HepG2 (cell line): ENCODE data around the gene FGF18. TPM values are rescaled to one million over a fixed set of nuclear protein-coding genes. Genes with fewer than 3 reads are reported as not detected.

Experiments
- ATAC-seq: fragments of 200-7000 bp; cut with Tn5 transposase; 3 replicates; pipeline ENCODE4 v1.9.1; 2020; ENCODE audit warnings: mild to moderate bottlenecking, moderate library complexity
- BruUV-seq: library from RNA; stranded (reverse); fragments of 400-500 nt; replicated peaks from 2 replicates; lab custom pipeline; 2021; lab: Mats Ljungman, UMichigan
- CTCF ChIA-PET: fragments of 300-600 bp; formaldehyde crosslinking; extraction: SDS; loops from one replicate; lab custom pipeline; 2021; ENCODE audit warnings: low total read pairs, inconsistent platforms, low intra/inter-chr PET ratio; lab: Yijun Ruan, JAX
- POLR2A ChIA-PET: fragments of 350-600 bp; sonication (Branson Sonifier 250); formaldehyde crosslinking; loops from one replicate; lab custom pipeline; 2020; ENCODE audit warnings: antibody characterized with exemption, inconsistent platforms; lab: Yijun Ruan, JAX
- DNase-seq: peaks from one replicate; pipeline ENCODE4 v3.0.0-alpha.2; 2015; ENCODE audit warnings: low spot score
- FAIRE-seq: peaks from 3 replicates; lab custom pipeline; 2011; peaks lifted over from hg19 to GRCh38; lab: Jason Lieb, UNC
- H2AFZ ChIP-seq: one replicate; pipeline ENCODE4 v1.6.1; 2011; ENCODE audit warnings: low read length, inconsistent platforms
- H3K27ac ChIP-seq: fragments of 300-600 bp; 3 replicates; pipeline ENCODE4 v1.8.0; 2011; ENCODE audit warnings: mixed run types, mild to moderate bottlenecking, mixed read lengths, low read length, inconsistent platforms; ENCODE audit not compliant: insufficient read depth; ENCODE audit errors: extremely low read length
- H3K27me3 ChIP-seq, 2 experiments: fragments of 200-600 bp in 1 of 2; 2 replicates in 1 of 2; 3 replicates in 1 of 2; pipeline versions ENCODE4 v1.6.0 to v1.8.0; 2011; ENCODE audit warnings: low read length in 2 of 2, mild to moderate bottlenecking in 2 of 2, moderate library complexity in 2 of 2, inconsistent platforms in 1 of 2; ENCODE audit not compliant: insufficient read depth in 2 of 2, control insufficient read depth in 1 of 2
- H3K36me3 ChIP-seq, 2 experiments: fragments of 200-600 bp in 1 of 2; replicated peaks in 1 of 2; 2 replicates in 1 of 2; 3 replicates in 1 of 2; pipeline versions ENCODE4 v1.5.1 to v1.8.0; 2011; ENCODE audit warnings: low read length in 2 of 2, inconsistent platforms in 1 of 2; ENCODE audit not compliant: insufficient read depth in 2 of 2, control insufficient read depth in 1 of 2
- H3K4me1 ChIP-seq: 2 replicates; pipeline ENCODE4 v1.5.1; 2012; ENCODE audit warnings: low read length, inconsistent platforms; ENCODE audit not compliant: insufficient read depth
- H3K4me2 ChIP-seq: 2 replicates; pipeline ENCODE4 v1.6.0; 2011; ENCODE audit warnings: low read depth, low read length, inconsistent platforms
- H3K4me3 ChIP-seq, 3 experiments: fragments of 200-600 bp in 1 of 3; sonication (generic), shearing (Covaris generic) in 1 of 3; replicated peaks in 1 of 3; 2 replicates each; pipeline ENCODE4 v1.5.1; 2011 to 2016; ENCODE audit warnings: low read length in 3 of 3, inconsistent platforms in 2 of 3, low read depth in 2 of 3, mild to moderate bottlenecking in 2 of 3, control low read depth in 1 of 3, mixed read lengths in 1 of 3; ENCODE audit not compliant: insufficient read depth in 1 of 3
- H3K79me2 ChIP-seq: one replicate; pipeline ENCODE4 v1.6.1; 2011; ENCODE audit warnings: low read length, inconsistent platforms; ENCODE audit not compliant: insufficient read depth
- H3K9ac ChIP-seq: 2 replicates; pipeline ENCODE4 v1.6.0; 2011; ENCODE audit warnings: mild to moderate bottlenecking, low read depth, low read length, inconsistent platforms; ENCODE audit not compliant: insufficient read depth
- H3K9me3 ChIP-seq: 2 replicates; pipeline ENCODE4 v1.5.1; 2012; ENCODE audit warnings: mild to moderate bottlenecking, low read length
- H4K20me1 ChIP-seq: 2 replicates; pipeline ENCODE4 v1.6.0; 2011; ENCODE audit warnings: inconsistent platforms, mild to moderate bottlenecking, low read length, moderate library complexity; ENCODE audit not compliant: insufficient read depth
- ARID4A ChIP-seq: sonication (generic); formaldehyde crosslinking; IDR thresholded peaks from 2 replicates; pipeline ENCODE4 v1.5.0; 2020; ENCODE audit warnings: mild to moderate bottlenecking, missing genetic modification reagents, borderline replicate concordance
- DNMT1 ChIP-seq: sonication (generic); formaldehyde crosslinking; IDR thresholded peaks from 2 replicates; pipeline ENCODE4 v1.5.1; 2020; ENCODE audit warnings: mild to moderate bottlenecking, missing genetic modification reagents
- MTF2 ChIP-seq: sonication (generic); formaldehyde crosslinking; IDR thresholded peaks from 2 replicates; pipeline ENCODE4 v1.5.0; 2020; ENCODE audit warnings: missing genetic modification reagents, borderline replicate concordance
- NR3C1 ChIP-seq: sonication (generic); formaldehyde crosslinking; IDR thresholded peaks from 2 replicates; pipeline ENCODE4 v1.4.0; 2020; ENCODE audit warnings: missing genetic modification reagents
- TBL1XR1 ChIP-seq: fragments of 150-350 bp; IDR thresholded peaks from 2 replicates; pipeline ENCODE4 v1.6.1; 2014; ENCODE audit warnings: borderline replicate concordance, low read length; ENCODE audit not compliant: partially characterized antibody
- YEATS2 ChIP-seq: sonication (generic); formaldehyde crosslinking; IDR thresholded peaks from 2 replicates; pipeline ENCODE4 v1.4.0; 2020; ENCODE audit warnings: missing genetic modification reagents, borderline replicate concordance
- ZC3H4 ChIP-seq: sonication (generic); formaldehyde crosslinking; IDR thresholded peaks from 2 replicates; pipeline ENCODE4 v1.4.0; 2020; ENCODE audit warnings: missing genetic modification reagents, borderline replicate concordance
- ZNF740 ChIP-seq: sonication (generic); formaldehyde crosslinking; IDR thresholded peaks from 2 replicates; pipeline ENCODE4 v1.4.0; 2020; ENCODE audit warnings: missing genetic modification reagents
- WGBS: methylation state at CpG from one replicate; pipeline ENCODE4 v1.1.6; 2017; ENCODE audit warnings: low lambda C conversion rate; 5-methylcytosine and 5-hydroxymethylcytosine counted together
- in situ Hi-C: cut with HindIII; loops from 2 replicates; pipeline ENCODE4 v1.10.0; 2017; ENCODE audit warnings: low pct_unique_long_range_greater_than_20kb; ENCODE audit not compliant: extremely low pct_ligation_motif_present
- intact Hi-C: fragments of 100-400 bp; cut with micrococcal nuclease; formaldehyde crosslinking; loops from one replicate; pipeline ENCODE4 v1.10.0; 2022; ENCODE audit not compliant: unreplicated experiment
- polyA plus RNA-seq, 8 experiments: library from polyadenylated mRNA; depleted of rRNA in 3 of 8; stranded (reverse) in 7 of 8; unstranded in 1 of 8; fragments of >200 nt; fragmentation: Illumina TruSeq in 4 of 8; extraction: Trizol in 4 of 8; gene quantifications; 2 replicates each; pipeline versions ENCODE4 v1.2.1 to v1.2.3, GENCODE V29; 2011 to 2016; ENCODE audit warnings: low read depth in 4 of 8, missing spikeins in 1 of 8, mixed read lengths in 1 of 8; ENCODE audit not compliant: insufficient read depth in 1 of 8
- total RNA-seq, 5 experiments: library from RNA; depleted of rRNA; stranded (reverse); fragments of >200 nt; fragmentation: Illumina TruSeq; extraction: Trizol; gene quantifications; 2 replicates each; pipeline ENCODE4 v1.2.3, GENCODE V29; 2016; ENCODE audit warnings: low read depth in 1 of 5
- TF ChIP-seq, protein P1 (sequence below): sonication (generic); formaldehyde crosslinking; IDR thresholded peaks from 2 replicates; pipeline ENCODE4 v1.9.0; 2022; ENCODE audit warnings: missing genetic modification reagents, mild to moderate bottlenecking, borderline replicate concordance
- TF ChIP-seq, protein P2 (sequence below): sonication (generic); formaldehyde crosslinking; conservative IDR thresholded peaks from 2 replicates; pipeline ENCODE4 v1.4.0; 2020; ENCODE audit warnings: missing genetic modification reagents

FGF18 gene
- total and polyA plus RNA-seq, 2 of the 13 experiments (the other 11 are each of a cell fraction or from before 2014, with no cell fraction given), result not detected

DNA sequence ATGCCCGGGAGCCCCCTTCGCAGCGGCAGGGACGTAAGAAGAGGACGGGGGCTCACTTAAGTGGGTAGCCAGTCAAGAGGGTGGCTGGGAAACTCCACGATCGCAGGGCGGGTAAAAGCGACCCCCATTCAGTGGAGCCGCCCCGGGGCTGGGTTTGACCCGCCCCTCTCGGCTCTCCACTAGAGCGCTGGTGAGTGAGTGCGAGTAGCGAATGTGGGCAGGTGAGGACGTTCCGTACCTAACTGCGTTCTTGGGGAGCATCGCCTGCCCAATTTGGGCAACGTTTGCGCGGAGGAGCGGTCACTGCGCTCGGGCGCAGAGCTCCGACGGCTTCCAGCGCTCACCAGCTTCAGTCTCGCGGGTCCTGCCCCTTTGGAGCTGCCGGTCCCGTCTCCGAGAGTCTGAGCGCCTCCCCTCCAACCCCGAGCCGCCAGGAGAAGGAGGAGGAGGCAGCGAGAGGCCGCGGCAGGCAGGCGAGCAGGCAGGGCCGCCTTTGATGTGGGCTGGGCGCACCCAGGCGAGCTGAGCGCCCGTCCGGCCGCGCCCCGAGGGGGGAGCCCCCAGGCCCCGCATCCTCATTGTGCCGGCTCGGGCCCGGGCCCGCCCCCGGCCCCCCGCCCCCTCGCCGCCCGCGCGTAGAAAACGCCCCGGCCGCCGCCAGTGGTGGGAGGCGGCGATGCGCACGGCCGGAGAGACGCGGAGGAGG, at the start of gene FGF18 (continued):
- TF ChIP-seq ZC3H4 (CRISPR knock-in tag) (no peak), MTF2 (CRISPR knock-in tag) (peak; percentile 66; the same call in 1 of the 2 replicates), TBL1XR1 (no peak)
- TF ChIP-seq, protein P1, sequence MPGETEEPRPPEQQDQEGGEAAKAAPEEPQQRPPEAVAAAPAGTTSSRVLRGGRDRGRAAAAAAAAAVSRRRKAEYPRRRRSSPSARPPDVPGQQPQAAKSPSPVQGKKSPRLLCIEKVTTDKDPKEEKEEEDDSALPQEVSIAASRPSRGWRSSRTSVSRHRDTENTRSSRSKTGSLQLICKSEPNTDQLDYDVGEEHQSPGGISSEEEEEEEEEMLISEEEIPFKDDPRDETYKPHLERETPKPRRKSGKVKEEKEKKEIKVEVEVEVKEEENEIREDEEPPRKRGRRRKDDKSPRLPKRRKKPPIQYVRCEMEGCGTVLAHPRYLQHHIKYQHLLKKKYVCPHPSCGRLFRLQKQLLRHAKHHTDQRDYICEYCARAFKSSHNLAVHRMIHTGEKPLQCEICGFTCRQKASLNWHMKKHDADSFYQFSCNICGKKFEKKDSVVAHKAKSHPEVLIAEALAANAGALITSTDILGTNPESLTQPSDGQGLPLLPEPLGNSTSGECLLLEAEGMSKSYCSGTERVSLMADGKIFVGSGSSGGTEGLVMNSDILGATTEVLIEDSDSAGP (CRISPR knock-in tag), result peak; percentile 39; the same call in 1 of the 2 replicates

DNA sequence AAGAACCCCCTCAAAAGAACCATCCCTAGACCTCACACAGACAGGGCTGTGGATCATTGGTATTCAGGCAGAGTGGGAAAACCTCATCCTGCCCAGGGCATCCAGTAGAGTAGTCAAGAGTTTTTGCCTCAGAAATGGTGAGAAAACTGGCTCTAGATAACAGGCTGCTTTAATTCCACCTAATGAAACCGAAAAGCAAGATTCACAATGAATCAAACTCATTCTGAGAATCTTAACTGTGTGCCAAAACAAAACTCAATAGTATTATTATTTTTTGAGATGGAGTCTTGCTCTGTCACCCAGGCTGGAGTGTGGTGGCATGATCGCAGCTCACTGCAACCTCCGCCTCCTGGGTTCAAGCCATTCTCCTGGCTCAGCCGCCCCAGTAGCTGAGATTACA, 49.5 kb upstream of the FGF18 start:
- Histone ChIP-seq H3K4me2 (no peak overlapping the region), H3K27ac (no peak overlapping the region), H3K36me3 (no peaks in the 10 kb centered on the region), H4K20me1 (no peaks in the 10 kb centered on the region), H3K4me3 (no peak overlapping the region), H3K9ac (no peak overlapping the region), H3K79me2 (no peaks in the 10 kb centered on the region), H3K27me3 (peaks cover 0 to 4% of the 10 kb centered on the region in 2 experiments; a peak in 2 of 5 replicates), H3K4me1 (no peaks in the 10 kb centered on the region), H3K9me3 (no peaks in the 10 kb centered on the region), H2AFZ (no peak overlapping the region)
- ATAC-seq, result no peak
- in situ Hi-C loops (no loop called here), intact Hi-C loops (no loop called here)
- no TSS peak for BruUV-seq
- ChIA-PET POLR2A (interaction anchor here (0.6 kb wide), 1 partner anchor 17 kb away, joined by 3 read pairs; no protein-coding TSS in a partner anchor), CTCF (no interaction called here)
- WGBS, result 58% methylated on average over 4 of the region's 4 CpGs
- DNase-seq, result no peak
- no peak for FAIRE-seq
- no peak for TF ChIP-seq ZNF740 (CRISPR knock-in tag)
- TF ChIP-seq ARID4A, result no peak
- TF ChIP-seq YEATS2 (CRISPR knock-in tag), result no peak
- TF ChIP-seq DNMT1 (CRISPR knock-in tag), result no peak
- TF ChIP-seq NR3C1, result no peak
- TF ChIP-seq, protein P2, sequence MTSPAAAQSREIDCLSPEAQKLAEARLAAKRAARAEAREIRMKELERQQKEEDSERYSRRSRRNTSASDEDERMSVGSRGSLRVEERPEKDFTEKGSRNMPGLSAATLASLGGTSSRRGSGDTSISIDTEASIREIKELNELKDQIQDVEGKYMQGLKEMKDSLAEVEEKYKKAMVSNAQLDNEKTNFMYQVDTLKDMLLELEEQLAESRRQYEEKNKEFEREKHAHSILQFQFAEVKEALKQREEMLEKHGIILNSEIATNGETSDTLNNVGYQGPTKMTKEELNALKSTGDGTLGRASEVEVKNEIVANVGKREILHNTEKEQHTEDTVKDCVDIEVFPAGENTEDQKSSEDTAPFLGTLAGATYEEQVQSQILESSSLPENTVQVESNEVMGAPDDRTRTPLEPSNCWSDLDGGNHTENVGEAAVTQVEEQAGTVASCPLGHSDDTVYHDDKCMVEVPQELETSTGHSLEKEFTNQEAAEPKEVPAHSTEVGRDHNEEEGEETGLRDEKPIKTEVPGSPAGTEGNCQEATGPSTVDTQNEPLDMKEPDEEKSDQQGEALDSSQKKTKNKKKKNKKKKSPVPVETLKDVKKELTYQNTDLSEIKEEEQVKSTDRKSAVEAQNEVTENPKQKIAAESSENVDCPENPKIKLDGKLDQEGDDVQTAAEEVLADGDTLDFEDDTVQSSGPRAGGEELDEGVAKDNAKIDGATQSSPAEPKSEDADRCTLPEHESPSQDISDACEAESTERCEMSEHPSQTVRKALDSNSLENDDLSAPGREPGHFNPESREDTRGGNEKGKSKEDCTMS, result no peak
